Activated CD4-positive, alpha-beta T cell treated with anti-CD3 and anti-CD28 coated beads, Interleukin-2, amount 50 U/mL, for 48 hours (primary cell): ENCODE data around the gene BCL2.
A peak's percentile ranks its signal among the peaks of the same experiment; 100 is the strongest.

ENCODE experiments used
- DNase-seq, 2 experiments: peaks; one replicate each; pipeline ENCODE4 v3.0.0-alpha.2; 2020

Gene BCL2

DNA sequence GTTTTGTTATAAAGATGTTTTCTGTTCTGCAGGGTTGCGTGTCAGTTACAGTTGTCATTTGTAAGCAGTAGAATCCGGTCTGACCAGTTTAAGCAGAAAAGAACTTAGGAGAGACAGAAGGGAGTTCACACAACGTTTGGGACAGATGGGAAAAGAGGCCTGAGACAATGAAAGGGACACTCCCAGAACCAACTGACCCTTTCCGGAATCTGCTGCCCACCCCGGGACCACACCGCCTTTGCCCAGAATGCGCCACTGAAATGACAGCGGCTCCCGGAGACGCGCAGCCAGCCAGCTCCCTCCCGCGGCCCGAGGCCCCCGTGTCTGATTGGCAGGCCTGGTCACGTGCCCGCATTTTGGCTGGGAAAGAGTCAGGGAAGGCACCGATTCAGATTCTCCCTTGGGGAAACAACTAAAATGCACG, 244.6 kb downstream of the BCL2 start:
- peak; percentile 69 to 76 for DNase-seq

DNA sequence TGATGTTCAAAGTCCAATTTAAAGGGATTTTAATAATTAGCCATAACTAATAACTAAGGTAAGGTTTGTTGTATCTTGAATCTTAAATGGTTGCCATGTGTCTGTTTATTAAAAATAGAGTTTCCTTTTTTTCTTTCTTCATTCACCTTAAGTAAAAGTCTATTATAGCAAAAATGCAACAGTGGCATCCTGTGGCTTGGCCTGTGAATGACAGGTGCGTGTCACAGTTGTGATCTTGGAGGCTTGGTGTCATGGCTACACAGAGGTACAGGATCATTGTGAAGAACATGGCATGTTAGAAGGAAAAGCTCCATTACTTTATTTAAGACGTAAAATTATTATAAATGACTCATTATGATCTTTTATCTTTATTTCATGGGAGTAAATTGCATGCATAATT, 246.1 kb downstream of the BCL2 start:
- DNase-seq, result no peak
